HG03060 (cell line): Measurements from ENCODE around the gene NUDT5.
"Not testable (repeated sequence)": the region's sequence is repeated elsewhere in the genome, so short reads cannot be mapped to it uniquely, and the experiment has no call there.

Experiments
- ATAC-seq: cut with Tn5 transposase; IDR thresholded peaks from one replicate; pipeline ENCODE4 v1.9.1; 2021; ENCODE audit warnings: low read depth, moderate number of reproducible peaks; ENCODE audit not compliant: unreplicated experiment

The NUDT5 gene

DNA sequence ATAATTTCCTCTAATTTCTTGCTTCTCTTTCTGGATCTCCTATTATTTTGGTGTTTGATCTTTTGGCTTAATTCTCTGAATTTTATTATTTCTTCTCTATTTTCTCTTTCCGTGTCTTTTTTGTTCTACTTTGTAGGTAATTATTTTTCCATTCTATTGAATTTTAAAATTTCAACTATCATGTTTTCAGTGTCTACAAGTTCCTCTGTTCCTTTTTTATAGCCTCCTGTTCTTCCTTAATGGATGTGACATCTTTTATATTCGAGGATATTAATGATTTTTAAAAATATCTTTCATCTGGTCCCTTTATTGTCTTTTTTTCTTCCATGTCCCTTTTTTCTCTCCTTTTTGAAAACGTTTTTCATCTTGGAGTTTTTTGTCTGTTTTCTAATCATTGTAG is 11.4 kb upstream of the NUDT5 start:
- ATAC-seq: no peak

DNA sequence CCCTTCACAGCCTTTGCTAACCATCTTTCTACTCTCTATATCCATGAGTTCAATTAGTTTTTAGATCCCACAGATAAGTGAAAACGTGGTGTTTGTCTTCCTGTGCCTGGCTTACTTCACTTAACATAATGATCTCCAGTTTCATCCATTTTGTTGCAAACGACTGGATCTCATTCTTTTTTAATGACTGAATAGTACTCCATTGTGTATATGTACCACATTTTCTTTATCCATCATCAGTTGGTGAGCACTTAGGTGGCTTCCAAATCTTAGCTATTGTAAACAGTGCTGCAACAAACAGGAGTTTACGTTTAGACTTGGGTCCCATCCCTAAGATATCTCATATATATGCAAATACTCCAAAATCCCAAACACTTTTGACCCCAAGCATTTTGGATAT is 9.4 kb upstream of the NUDT5 start:
- ATAC-seq: no peak

DNA sequence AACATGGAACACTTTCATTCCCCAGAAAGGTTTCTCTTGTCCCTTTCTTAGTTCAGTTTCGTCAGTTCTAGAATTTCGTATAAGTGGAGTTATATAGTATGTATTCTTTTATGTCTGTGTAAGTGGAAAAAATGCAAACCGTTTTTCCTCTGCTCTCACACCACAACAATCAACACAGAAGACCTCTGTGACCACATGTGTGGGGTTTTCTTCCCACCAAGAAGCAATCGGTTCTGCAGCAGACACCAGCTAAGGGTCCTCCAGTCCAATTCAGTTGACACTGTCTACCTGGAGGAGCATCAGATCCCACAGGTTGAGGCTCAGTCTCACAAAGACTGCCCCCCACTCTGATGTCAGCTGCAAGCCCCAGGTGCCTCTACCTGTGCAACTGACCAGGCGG is 6.5 kb upstream of the NUDT5 start:
- ATAC-seq: no peak

DNA sequence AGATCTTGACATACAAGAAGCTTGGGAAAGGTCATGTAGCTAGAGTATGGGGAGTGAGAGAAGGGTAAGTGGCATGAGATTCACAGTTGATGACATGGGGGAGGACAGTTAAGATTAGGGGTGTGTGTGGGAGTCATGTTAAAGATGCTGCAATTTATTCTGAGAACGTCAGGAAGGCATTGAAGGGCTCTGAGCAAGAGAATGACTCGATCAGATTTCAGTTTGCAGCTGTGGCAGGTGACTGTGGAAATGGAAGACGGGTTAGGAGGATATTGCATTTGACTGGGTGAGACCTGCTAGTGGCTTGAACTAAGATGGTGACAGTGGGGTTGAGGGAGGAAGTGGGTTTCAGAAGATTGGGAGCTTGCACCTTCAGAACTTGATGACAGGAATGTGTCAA is 5.9 kb upstream of the NUDT5 start:
- ATAC-seq: no peak

DNA sequence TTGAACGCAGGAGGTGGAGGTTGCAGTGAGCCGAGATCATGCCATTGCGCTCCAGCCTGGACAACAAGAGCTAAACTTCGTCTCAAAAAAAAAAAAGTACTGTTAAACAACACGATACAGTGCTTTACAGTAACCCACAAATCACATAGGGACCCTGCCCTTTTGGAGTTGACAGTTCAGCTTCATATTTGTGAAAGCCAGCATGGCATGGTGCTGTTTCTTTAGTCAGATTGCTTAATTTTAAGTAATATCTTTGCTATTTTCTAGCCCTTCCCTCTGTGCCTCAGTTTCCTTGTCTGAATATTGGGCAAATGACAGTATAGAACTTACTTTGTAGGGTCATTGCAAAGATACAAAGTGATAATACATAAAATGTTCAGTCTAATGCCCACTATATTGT is 5.2 kb upstream of the NUDT5 start:
- no peak for ATAC-seq

DNA sequence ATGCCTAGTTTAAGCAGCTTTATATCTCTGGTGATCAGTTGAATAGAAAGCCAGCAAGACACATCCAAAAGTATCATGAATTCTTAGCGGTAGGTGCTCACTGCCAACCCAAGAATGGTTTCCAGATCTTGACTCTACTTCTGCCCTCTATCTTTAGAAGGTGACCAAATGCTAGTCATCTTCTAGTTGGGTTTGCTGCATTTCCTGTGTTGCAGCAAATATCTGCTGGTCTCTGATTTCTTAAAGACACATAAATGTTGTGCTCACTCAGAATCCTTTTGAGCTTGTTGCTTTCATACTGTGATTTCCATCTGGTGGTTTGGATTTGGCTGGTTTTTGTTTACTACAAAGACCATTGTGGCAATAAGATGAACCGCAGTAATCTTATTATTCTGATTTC is 2.5 kb upstream of the NUDT5 start:
- ATAC-seq: no peak

DNA sequence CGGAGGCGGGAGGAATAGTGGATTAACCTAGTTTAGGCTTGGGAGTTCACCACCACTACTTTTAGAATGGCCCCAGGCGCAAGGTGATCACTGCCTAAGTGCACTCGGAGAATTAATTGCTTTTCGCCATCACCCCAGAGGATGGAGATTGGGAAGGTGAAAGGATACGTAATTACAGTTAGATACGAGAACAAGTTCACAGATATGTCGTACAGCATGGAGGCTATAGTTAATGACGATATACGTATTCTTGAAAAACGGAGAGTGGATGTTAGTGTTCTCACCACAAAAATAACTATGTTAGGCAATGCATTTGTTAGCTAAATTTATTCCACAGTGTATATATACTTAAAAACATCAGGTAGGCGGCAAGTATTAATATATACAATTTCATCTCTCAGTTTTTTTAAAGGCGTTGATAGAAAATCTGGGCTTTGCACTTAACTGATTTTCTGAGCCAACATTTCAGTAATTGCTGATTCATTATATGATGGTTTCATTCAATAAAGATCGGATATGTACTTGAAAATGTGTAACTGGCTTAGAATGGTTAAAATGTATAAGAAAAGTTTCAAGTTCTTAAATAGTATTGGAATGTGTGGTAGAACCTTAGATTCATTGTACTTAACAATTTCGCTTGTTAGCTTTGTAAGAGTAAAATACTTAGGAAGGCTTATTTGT is 980 bp upstream of the NUDT5 start:
- no peak for ATAC-seq

DNA sequence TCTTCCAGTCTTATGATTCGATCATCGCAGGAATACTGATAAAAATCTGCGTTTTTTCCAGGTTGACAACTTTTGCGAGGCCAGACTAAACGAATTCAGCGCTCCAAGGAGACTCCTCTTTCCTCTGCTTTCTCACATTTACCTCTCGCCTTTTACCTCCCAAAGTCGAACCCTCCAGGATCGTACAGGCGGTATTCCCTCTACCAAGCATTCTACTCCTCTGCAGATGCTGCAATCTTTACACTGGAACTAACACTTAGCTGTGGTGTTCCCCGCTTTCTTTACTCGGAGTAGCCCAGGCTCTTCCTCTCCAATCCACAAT is 449 bp downstream of the NUDT5 start:
- peak; percentile 14 for ATAC-seq

DNA sequence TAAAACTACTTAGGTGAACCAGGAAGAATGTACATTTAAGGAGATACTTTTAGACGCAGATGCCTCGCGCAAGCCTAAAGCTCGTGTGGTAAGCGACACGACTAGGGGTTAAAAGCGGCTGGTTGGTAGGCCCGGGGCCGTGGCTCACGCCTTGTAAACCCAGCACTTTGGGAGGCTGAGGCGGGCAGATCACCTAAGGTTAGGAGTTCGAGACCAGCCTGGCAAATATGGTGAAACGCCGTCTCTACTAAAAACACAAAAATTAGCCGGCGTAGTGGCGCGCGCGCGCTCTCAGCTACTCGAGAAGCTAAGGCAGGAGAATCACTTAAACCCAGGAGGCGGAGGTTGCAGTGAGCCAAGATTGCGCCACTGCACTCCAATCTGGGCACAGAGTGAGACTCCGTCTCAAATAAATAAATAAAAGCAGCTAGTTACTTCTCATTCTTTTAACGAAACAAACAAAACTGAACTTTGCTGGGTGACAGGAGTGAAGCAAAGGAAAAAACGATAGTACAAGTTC is 879 bp downstream of the NUDT5 start:
- ATAC-seq: no peak

DNA sequence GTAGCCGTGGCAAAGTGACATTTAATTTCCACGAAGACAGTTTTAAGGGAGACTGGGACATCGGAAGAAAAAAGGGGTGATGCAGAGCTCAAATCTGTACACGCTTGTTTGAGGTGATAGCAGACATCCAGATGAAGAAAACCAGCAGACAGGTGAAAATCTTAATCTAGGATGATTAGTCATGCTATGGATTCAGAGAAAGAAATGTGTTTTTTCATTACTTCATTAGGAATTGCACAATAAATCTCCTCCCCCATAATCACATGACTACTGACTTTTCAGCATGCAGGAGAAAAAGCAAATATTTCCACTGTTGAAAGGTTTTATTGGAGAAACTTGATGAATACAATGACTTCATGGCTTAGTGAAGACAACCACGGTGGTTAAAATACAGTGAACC is 2.5 kb downstream of the NUDT5 start:
- ATAC-seq: no peak

DNA sequence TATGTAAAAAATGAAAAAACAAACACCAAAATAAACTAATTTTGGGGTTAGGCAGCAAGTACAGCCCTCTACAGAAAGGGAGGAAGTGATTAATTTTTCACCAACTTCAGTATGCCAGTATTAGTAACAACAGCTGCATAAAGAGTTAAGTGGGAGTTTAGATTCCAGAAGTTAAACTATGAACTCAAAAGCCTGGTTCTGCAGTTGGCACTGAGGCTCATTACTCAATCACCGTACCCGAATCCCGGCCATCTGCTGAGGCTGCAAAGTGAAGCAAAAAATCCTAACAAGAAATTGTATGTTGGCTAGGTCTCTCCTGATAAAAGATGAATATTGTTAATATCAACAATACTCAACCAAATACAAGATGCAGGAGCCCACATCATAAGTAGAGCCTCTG is 4.0 kb downstream of the NUDT5 start:
- no peak for ATAC-seq

DNA sequence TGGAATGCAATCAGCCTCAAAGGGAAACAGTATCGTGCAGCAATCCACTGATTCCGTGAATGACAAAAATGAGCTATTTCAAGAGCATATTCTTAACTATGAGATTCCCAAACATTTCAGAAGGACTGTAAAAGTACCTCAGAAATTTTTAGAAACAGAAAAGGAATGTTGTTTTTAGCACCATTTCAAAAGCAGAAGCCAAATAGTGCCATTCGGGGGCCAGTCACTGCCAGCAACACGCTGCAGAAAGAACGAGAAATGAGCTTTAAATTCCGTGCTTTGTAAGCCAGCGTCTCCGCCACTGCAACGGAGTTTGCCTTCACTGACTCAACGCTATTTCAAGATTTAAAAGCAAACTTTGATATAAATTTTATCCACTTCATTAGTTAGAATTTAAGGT is 6.3 kb downstream of the NUDT5 start:
- ATAC-seq: no peak

DNA sequence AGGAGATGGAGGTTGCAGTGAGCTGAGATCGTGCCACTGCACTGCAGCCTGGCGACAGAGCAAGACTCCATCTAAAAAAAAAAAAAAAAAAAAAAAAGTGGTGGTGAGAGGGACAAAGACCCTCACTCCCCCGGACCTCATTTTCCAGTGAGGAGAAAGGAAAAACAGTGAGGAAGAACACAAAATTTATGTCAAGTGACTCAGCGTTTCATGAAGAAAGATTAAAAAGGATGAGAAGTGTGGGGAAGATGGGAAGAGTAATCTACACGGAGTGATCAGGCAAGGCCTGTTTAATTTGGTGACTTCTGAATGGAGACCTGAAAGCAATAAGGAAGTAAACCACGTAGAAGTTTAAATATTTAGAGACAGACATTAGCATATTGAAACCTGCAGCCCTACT is 7.0 kb downstream of the NUDT5 start:
- no peak for ATAC-seq

DNA sequence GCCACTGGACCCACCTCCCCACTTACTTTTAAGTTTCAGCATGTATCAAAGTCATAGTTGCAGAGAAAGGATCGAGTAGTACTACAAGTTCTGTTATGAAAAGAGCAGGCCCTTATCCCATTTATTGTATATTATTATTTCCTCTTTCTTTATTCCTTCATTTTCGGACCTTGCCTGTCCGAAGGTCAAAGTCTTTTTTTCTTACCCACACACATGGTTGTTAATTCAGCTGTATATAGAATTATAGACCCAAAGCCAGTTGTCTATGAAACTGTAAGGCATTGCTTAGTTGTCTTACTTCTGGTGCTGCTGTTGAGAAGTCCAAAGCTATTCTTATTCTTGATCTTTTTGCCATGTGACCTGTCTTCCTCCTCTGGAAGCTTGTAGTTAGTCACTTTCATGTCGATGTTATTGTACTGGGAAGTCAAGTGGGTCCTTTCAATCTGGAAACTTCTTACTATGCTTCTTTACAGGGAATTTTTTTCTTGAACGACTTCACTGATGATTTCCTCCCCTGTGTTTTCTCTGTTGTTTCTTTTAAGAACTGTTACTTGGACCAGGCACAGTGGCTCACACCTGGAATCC is 8.3 kb downstream of the NUDT5 start:
- ATAC-seq: no peak

DNA sequence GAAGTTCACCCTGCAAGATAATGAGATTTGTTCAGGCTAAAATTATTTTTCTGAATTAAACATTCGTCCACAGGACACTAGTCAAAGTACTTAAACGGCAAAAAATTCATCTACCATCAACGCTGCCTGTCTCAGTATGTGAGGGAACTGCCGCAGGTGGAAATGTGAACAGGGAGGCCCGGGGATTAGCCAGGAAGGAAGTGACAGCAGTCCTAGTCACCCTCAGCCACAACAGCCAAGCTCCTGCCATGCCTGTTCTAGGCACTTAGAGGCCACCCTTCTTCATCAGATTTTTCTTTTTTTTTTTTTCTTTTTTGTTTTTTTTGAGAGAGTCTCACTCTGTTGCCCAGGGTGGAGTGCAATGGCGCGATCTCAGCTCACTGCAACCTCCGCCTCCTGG is 9.4 kb downstream of the NUDT5 start:
- ATAC-seq: no peak

DNA sequence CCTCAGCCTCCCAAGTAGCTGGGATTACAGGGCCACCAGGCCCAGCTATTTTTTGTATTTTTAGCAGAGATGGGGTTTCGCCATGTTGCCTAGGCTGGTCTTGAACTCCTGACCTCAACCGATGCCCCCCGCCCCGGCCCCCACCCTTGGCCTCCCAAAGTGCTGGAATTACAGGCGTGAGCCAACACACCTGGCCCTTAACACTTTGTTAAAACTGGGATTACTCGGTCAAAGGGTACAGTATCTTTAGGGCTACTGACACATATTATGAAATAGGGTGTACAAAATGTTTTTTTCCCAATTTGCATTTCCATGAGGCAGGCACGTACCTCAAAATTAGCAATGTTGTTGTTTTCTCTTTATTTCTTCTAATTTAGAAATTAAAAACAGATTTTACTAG is 11.5 kb downstream of the NUDT5 start:
- no peak for ATAC-seq

DNA sequence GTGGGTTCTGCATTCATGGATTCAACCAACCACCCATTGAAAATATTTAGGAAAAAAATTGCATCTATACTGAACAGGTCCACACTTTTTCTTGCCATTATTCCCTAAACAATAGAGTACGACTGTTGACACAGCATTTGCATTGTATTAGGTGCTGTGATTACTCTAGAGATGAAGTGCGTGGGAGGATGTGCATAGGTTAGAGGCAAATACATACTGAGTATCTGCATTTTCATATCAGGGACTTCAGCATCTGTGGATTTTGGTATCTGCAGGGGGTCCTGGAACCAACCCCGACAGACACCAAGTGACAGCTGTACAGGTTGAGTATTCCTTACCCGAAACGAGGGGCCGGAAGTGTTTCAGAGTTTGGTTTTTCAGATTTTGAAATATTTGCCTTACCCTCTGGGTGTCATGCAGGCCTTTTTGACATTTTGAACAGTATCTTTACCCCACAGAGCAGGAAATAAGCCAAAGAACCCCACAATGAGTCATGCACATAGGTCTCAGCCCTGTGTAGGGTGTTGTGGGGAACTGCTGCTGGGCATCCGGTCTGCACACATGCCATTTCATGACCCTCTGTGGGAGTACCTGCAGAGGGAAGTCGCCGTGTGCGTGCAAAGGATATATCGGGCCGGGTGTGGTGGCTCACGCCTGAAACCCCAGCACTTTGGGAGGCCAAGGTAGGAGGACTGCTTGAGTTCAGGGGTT is 14.5 kb downstream of the NUDT5 start:
- no peak for ATAC-seq

DNA sequence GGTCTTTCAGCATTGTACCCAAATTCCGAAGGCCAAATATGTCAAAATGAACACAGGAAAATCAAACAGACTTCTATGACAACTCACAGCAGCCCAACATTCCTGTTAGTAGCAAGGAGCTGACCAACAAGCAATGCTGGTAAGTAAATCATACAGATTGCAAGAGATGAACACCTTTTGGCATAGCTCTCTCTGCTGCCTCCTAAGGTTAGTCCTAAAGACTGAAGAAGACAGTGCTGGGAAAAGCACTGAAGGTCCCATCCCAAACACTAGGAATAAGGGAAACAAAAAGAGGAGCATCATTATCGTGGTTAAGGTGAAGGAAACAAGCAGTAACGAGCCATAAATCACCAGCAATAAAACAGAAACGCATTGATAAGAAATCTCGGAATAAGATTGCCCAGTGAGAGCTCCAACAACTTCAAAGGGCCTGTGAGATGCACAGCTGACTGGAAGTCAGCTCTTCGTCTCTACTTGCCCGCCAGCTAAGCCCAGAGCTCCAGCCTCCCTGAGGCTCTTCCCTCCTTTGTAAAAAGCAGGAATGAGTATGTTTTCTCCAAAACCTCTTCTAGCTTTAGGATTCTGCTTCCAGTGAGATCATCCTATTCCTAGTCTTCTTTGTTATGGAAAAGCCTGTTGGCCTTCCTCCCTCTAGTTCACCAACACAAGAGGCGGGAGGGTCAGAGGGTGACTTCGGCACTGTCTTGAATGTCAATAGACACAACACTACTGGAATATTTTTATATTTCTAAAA is 15.3 kb downstream of the NUDT5 start:
- no peak for ATAC-seq

DNA sequence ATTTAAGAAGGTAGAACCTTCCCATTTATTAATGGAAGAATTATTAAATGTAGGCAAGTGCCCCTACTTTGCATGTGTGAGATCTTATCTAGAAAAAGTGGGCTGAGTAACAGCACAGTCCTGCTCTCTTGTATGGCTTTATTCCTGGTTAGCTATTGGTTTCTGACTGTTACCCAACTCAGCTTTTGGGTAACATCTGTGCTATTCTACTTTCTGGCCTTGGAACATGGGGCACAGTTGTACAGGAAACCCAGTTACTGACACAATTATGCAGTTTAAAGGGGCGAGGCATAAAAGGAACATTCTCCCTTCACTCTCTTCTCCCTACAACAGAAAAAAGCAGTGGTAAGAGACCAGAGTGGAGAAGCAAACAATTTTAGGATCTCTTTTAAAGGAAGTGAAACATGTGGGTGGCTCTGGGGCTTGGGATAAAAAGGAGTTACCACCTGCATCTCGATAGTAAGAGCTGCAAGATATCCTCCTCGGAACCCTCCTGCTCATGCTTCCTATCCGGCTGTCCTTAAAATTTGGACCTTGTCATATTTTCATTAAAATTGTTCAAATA is 16.0 kb downstream of the NUDT5 start:
- no peak for ATAC-seq

DNA sequence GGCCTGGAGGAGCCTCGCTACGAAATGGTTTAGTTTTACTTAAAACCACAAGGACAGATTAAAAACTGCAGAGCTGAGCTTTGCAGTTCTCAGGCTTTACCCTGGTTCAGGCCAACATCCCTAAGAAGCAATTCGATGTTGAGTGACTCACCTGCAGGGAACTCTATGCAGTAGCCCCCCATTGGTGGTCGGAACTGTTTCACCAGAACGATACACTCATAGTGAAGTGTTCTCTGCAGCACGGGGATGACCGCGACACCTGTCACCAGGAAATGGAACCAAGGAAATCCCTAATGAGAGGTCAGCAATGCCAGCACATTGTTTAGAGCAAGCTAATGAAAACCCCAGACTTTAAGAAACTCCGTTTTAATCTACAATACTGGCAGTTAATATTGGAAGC is 18.0 kb downstream of the NUDT5 start:
- ATAC-seq: no peak

DNA sequence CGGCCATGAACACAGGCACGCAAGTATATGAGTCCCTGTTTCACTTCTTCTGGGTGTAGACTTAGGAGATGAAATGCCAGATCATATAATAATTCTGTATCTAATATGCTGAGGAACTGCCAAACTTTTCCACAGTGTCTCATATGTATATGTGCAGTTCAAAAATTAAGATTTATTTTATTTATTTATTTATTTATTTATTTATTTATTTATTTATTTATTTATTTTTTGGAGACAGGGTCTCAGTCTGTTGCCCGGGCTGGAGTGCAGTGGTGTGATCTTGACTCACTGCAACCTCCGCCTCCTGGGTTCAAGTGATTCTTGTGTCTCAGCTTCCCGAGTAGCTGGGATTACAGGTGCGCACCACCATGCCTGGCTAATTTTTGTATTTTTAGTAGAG is 24.2 kb downstream of the NUDT5 start:
- ATAC-seq: not testable (repeated sequence)
